Caco-2 (cell line): ENCODE results near the gene AKR1B1. TPM values are rescaled to one million over a fixed set of nuclear protein-coding genes. Genes with fewer than 3 reads are reported as not detected.

ENCODE experiments used
- BruUV-seq: library from RNA; stranded (reverse); fragments of 400-500 nt; replicated peaks from 2 replicates; lab custom pipeline; 2021; lab: Mats Ljungman, UMichigan
- CTCF ChIA-PET: fragments of 300-600 bp; sonication (Branson Sonifier 250); formaldehyde crosslinking; loops from one replicate; lab custom pipeline; 2022; ENCODE audit warnings: antibody characterized with exemption; lab: Charles Lee
- POLR2A ChIA-PET: fragments of 300-600 bp; sonication (Branson Sonifier 250); formaldehyde crosslinking; loops from one replicate; lab custom pipeline; 2022; ENCODE audit warnings: antibody characterized with exemption; lab: Charles Lee
- DNase-seq, 2 experiments: peaks; one replicate each; pipeline versions ENCODE4 v3.0.0 to v3.0.0-alpha.2; 2020 to 2022
- H3K27me3 ChIP-seq: replicated peaks from 2 replicates; pipeline ENCODE4 v1.6.0; 2011; ENCODE audit warnings: low read length; ENCODE audit not compliant: control insufficient read depth, insufficient read depth
- H3K36me3 ChIP-seq: 2 replicates; pipeline ENCODE4 v1.5.1; 2011; ENCODE audit warnings: low read length; ENCODE audit not compliant: control insufficient read depth, insufficient read depth
- H3K4me1 ChIP-seq: fragments of 250-450 bp; sonication (Bioruptor Pico); 2 replicates; pipeline ENCODE4 v1.5.1; 2020; ENCODE audit warnings: mild to moderate bottlenecking
- H3K4me3 ChIP-seq: 2 replicates; pipeline ENCODE4 v1.5.1; 2011; ENCODE audit warnings: low read depth, mild to moderate bottlenecking, control low read depth, low read length
- H3K9me3 ChIP-seq: fragments of 250-450 bp; sonication (Bioruptor Pico); 2 replicates; pipeline ENCODE4 v1.5.1; 2020; ENCODE audit warnings: mild to moderate bottlenecking, moderate library complexity
- H3K27ac Mint-ChIP-seq: one replicate; pipeline ENCODE4 v1.8.0; 2022; ENCODE audit warnings: mixed read lengths; ENCODE audit not compliant: unreplicated experiment
- H3K27me3 Mint-ChIP-seq: one replicate; pipeline ENCODE4 v1.8.0; 2022; ENCODE audit warnings: mixed read lengths; ENCODE audit not compliant: insufficient read depth, unreplicated experiment
- H3K36me3 Mint-ChIP-seq: one replicate; pipeline ENCODE4 v1.8.0; 2022; ENCODE audit warnings: mild to moderate bottlenecking, mixed read lengths; ENCODE audit not compliant: insufficient read depth, unreplicated experiment
- H3K4me1 Mint-ChIP-seq: one replicate; pipeline ENCODE4 v1.8.0; 2022; ENCODE audit warnings: low read depth, mixed read lengths; ENCODE audit not compliant: unreplicated experiment
- H3K4me3 Mint-ChIP-seq: one replicate; pipeline ENCODE4 v1.8.0; 2022; ENCODE audit warnings: mild to moderate bottlenecking, moderate library complexity, mixed read lengths; ENCODE audit not compliant: unreplicated experiment
- H3K9me3 Mint-ChIP-seq: one replicate; pipeline ENCODE4 v1.8.0; 2022; ENCODE audit warnings: mixed read lengths; ENCODE audit not compliant: unreplicated experiment
- CTCF ChIP-seq, 2 experiments: fragments of 200-600 bp in 1 of 2; IDR thresholded peaks; 1 replicate in 1 of 2; 2 replicates in 1 of 2; pipeline versions ENCODE4 v1.5.1 to v1.8.0; 2011 to 2022; ENCODE audit warnings: antibody characterized with exemption in 1 of 2, control low read depth in 1 of 2, inconsistent platforms in 1 of 2, low read depth in 1 of 2, low read length in 1 of 2, mild to moderate bottlenecking in 1 of 2, moderate library complexity in 1 of 2; ENCODE audit not compliant: insufficient read depth in 1 of 2, severe bottlenecking in 1 of 2, unreplicated experiment in 1 of 2
- intact Hi-C: fragments of 100-400 bp; cut with micrococcal nuclease; formaldehyde crosslinking; loops from one replicate; pipeline ENCODE4 v1.10.0; 2022; ENCODE audit not compliant: unreplicated experiment
- total RNA-seq: library from RNA; stranded (reverse); gene quantifications from 2 replicates; pipeline ENCODE4 v1.2.3, GENCODE V29; 2022

AKR1B1 gene
- total RNA-seq, 1 experiment from 2014 or later: 58.6 TPM

- intact Hi-C loops: no loop called here
- Mint-ChIP-seq H3K4me3 (no peak overlapping the region), H3K4me1 (no peaks in the 10 kb centered on the region), H3K9me3 (no peaks in the 10 kb centered on the region), H3K27ac (no peak overlapping the region), H3K27me3 (peaks cover 12% of the 10 kb centered on the region), H3K36me3 (no peaks in the 10 kb centered on the region)
- TF ChIP-seq CTCF (IDR thresholded peaks at IDR 0.05; ENCODE audit: insufficient read depth in 1 of 2, low read depth in 1 of 2, low read length in 1 of 2, severe bottlenecking in 1 of 2, unreplicated experiment in 1 of 2): no peak
- DNase-seq: no peak
- BruUV-seq: no TSS peak
- Histone ChIP-seq H3K36me3 (no peaks in the 10 kb centered on the region), H3K27me3 (no peaks in the 10 kb centered on the region), H3K9me3 (no peaks in the 10 kb centered on the region), H3K4me1 (no peaks in the 10 kb centered on the region), H3K4me3 (no peak overlapping the region)
- ChIA-PET POLR2A (no interaction called here), CTCF (no interaction called here)
Measured at GRCh38 chr7:134405299-134405698, 53.6 kb downstream of the AKR1B1 start.

GRCh38 chr7:134403062-134403461 is 55.8 kb downstream of the AKR1B1 start:
- no peak for TF ChIP-seq CTCF (IDR thresholded peaks at IDR 0.05; ENCODE audit: insufficient read depth in 1 of 2, low read depth in 1 of 2, low read length in 1 of 2, severe bottlenecking in 1 of 2, unreplicated experiment in 1 of 2)
- H3K27ac Mint-ChIP-seq: no peak overlapping the region
- no peak for DNase-seq
- no peak overlapping the region for H3K4me3 ChIP-seq
- CTCF ChIA-PET: no interaction called here
- intact Hi-C loops: no loop called here
- POLR2A ChIA-PET: no interaction called here
- BruUV-seq: no TSS peak
- no peaks in the 10 kb centered on the region for H3K36me3 Mint-ChIP-seq
- no peaks in the 10 kb centered on the region for H3K4me1 ChIP-seq
- no peaks in the 10 kb centered on the region for H3K9me3 Mint-ChIP-seq
- H3K9me3 ChIP-seq: no peaks in the 10 kb centered on the region
- no peaks in the 10 kb centered on the region for H3K4me1 Mint-ChIP-seq
- no peaks in the 10 kb centered on the region for H3K27me3 ChIP-seq
- peaks cover 7% of the 10 kb centered on the region for H3K27me3 Mint-ChIP-seq
- no peak overlapping the region for H3K4me3 Mint-ChIP-seq
- no peaks in the 10 kb centered on the region for H3K36me3 ChIP-seq

- POLR2A ChIA-PET: no interaction called here
- TF ChIP-seq CTCF (IDR thresholded peaks at IDR 0.05; ENCODE audit: insufficient read depth in 1 of 2, low read depth in 1 of 2, low read length in 1 of 2, severe bottlenecking in 1 of 2, unreplicated experiment in 1 of 2): no peak
- no peak overlapping the region for H3K4me3 Mint-ChIP-seq
- H3K27me3 Mint-ChIP-seq: peaks cover 12% of the 10 kb centered on the region
- no peaks in the 10 kb centered on the region for H3K9me3 Mint-ChIP-seq
- no peak overlapping the region for H3K4me3 ChIP-seq
- CTCF ChIA-PET: no interaction called here
- no peaks in the 10 kb centered on the region for H3K36me3 ChIP-seq
- H3K36me3 Mint-ChIP-seq: no peaks in the 10 kb centered on the region
- H3K4me1 ChIP-seq: no peaks in the 10 kb centered on the region
- no peak for DNase-seq
- no TSS peak for BruUV-seq
- no peaks in the 10 kb centered on the region for H3K9me3 ChIP-seq
- no peaks in the 10 kb centered on the region for H3K27me3 ChIP-seq
- intact Hi-C loops: no loop called here
- H3K27ac Mint-ChIP-seq: no peak overlapping the region
- H3K4me1 Mint-ChIP-seq: no peaks in the 10 kb centered on the region
Measured at GRCh38 chr7:134400859-134401258, 58.0 kb downstream of the AKR1B1 start.
